ENCODE measurements around the gene TIMM29. TPM values are rescaled to one million over a fixed set of nuclear protein-coding genes. Genes with fewer than 3 reads are reported as not detected.
"Not testable (repeated sequence)": the region's sequence is repeated elsewhere in the genome, so short reads cannot be mapped to it uniquely, and the experiment has no call there.

Gene TIMM29
- total RNA-seq, 1 donor from 2014 or later = 29.8 TPM

DNA sequence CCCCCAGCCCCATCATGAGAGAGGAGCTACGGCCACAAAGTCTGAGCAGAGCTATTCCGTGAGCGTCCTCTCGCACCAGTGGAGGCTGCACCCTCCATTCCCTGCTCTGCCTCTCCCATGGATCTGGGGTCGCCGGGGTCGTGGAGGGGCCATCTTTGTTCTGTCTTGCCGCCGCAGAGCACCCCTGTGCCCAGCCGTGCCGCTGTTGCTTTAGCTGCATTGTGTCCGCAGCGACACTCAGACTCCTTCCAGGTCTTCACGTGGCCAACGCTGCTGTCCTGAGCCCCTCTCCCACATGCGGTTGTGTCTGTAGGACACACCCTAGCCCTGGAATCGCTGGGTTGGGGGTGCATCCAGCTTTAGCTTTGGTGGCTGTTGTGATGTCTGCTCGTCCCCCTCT is 16.0 kb upstream of the TIMM29 start:
- DNase-seq = no peak

GRCh38 chr19:10913716-10914340 is 14.8 kb upstream of the TIMM29 start:
- no peak for DNase-seq

- no peak for DNase-seq
Observed at GRCh38 chr19:10915130-10916091, 13.2 kb upstream of the TIMM29 start.

GRCh38 chr19:10916602-10917001 is 12.0 kb upstream of the TIMM29 start:
- no peak for DNase-seq

GRCh38 chr19:10918359-10918758 is 10.3 kb upstream of the TIMM29 start:
- no peak for DNase-seq

DNA sequence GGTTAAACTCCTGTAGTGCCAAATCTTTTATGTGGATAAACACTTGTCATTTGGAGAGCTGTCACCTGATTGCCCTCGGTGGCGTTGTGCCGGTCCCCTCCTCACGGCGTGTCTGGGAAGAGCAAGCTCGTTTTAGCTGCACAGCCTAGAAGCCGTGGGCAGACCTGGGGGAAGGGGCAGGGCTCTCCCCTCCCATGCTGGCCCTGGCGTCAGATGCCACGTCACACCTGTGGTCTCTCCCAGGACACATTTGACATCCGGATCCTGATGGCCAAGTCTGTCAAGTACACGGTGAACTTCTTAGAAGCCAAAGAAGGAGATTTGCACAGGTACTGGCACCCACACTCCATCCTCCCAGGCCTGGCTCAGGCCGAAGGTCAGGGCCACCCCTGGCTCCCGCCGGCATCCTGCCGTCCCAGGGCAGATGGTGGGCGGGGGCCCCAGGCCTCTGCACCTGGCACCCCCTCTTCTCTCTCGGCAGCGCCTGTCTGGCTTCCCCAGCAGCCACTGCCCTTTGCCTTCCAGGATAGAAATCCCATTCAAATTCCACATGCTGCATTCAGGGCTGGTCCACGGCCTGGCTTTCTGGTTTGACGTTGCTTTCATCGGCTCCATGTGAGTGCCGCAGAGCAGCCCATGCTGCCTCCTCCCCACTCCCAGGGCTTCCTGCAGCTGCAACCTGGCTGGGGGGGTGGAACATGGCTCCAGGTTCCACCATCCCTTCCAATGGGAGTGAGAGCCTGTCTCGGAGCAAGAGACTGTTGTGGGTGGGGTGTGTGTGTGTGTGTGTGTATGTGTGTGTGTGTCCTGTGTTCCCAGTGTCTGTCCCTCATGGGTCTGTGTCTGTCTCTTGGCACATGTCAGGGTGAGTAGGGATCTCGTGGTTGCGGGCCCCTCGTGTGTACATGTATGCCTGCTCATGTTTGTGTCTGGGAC is 9.0 kb upstream of the TIMM29 start:
- DNase-seq = no peak

GRCh38 chr19:10920288-10920655 is 8.3 kb upstream of the TIMM29 start:
- DNase-seq = no peak

DNA sequence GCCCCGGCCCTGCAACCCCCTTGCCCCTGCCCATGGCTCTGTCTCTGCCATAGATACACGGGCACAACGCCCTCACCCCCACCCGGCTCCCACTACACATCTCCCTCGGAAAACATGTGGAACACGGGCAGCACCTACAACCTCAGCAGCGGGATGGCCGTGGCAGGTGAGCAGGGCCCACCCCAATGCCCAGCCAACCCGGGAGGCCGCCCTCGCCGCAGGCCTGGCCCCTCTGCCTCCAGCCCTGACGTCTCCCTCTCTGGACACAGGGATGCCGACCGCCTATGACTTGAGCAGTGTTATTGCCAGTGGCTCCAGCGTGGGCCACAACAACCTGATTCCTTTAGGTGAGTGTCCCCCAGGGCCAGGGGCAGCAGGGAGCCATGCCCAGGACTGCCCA is 7.8 kb upstream of the TIMM29 start:
- no peak for DNase-seq

DNA sequence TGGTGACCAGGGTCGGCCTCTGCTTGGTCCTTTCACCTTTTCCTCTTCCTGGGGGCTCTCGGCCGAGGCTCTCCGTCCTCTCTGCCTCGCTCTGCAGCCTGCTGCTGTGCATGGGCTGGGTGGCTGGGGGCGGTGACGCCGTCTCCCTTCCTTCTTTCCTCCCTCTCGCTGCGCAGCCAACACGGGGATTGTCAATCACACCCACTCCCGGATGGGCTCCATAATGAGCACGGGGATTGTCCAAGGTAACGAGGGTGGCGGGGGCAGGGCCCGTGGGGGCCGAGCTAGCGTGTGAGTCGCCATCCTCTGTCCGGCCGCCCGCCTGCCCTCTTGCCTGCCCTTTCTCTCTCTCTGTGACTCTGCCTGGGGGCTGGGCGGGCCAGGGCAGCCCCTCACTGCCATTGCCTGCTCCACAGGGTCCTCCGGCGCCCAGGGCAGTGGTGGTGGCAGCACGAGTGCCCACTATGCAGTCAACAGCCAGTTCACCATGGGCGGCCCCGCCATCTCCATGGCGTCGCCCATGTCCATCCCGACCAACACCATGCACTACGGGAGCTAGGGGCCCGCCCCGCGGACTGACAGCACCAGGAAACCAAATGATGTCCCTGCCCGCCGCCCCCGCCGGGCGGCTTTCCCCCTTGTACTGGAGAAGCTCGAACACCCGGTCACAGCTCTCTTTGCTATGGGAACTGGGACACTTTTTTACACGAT is 7.3 kb upstream of the TIMM29 start:
- no peak for DNase-seq

- no peak for DNase-seq
Observed at GRCh38 chr19:10921910-10922637, 6.5 kb upstream of the TIMM29 start.

DNA sequence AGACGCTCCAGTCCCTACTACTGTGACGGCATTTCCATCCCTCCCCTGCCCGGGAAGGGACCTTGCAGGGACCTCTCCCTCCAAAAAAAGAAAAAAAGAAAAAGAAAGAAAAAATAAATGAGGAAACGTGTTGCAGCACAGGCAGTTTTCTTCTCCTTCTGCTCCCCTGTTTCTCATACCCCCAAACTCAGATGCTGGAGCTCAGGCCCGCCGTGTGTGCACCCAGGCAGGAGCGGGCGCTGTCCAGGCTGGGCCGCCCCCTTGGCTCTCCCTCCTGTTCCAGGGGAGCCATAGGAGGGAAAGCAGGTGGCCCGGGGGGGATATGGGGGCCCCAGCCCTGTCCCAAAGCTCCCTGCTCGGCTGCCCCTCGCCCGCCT is 6.0 kb upstream of the TIMM29 start:
- no peak for DNase-seq

DNA sequence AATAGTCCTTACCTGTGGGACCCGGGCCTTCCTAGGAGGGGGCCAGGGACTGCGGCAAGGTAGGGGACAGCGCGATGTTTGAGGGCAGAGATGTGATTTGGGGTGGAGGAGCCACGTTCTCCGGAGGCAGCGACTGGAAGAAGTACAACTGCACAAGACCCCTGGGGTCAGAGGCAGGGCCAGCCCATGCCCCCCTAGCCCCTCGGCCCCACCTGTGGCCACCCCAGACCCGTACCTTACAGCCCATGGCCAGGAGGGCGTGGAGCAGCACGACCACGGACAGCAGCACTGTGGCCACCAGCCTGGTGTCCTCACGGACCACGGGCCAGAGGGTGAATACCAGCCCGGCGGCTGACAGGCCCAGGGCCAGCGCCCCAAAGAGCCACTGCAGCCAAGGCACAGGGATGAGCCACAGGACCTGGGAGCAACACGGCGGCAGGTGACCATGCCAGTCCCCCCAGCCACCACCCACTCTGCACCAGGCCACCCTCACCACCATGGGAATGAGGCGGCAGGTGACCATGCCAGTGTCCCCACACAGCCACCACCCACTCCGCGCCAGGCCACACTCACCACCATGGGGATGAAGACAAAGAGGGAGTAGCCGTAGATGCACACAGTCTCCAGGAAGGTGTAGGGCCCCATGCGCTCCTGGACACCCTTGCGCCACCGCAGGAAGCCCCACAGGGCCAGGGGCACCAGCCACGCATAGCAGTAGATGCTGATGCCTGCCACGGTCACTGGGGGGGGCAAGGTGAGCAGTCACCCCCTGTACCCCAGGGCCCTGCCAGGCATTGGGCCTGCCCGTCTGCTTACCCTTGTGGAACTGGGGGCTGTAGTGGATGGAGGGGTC is 5.1 kb upstream of the TIMM29 start:
- DNase-seq = no peak

- DNase-seq = no peak
Observed at GRCh38 chr19:10924597-10924996, 4.0 kb upstream of the TIMM29 start.

- no peak for DNase-seq
Observed at GRCh38 chr19:10927730-10928562, 665 bp upstream of the TIMM29 start.

GRCh38 chr19:10929402-10929794 is 787 bp downstream of the TIMM29 start:
- DNase-seq = no peak

DNA sequence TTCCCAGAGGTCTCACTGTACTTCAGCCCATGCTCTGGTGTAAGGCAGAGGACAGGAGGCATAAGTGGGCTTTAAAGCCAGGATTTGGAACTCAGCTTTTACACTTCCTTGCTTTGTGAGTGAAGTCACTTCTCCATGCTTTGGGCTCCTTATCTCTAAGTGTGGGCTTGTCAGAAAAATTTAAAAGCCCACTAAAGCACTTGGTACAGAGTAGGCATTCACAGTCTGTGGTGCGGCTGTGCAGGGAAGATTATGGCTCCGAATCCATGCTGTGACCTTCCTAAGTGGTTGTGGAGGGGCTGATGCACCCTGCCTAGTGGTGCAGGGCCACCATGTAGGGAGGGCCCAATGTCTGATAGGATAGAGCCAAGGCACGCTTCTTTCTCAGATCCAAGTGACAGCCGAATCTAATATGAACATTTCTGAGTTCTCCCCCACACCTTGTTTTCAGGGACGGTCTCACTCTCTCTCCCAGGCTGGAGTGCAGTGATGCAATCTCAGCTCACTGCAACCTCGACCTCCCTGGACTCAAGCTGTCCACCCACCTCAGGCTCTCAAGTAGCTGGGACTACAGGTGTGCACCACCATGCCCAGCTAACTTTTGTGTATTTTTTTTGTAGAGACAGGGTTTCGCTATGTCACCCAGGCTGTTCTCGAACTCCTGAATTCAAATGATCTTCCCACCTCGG is 6.9 kb downstream of the TIMM29 start:
- no peak for DNase-seq

- DNase-seq = no peak
Observed at GRCh38 chr19:10936661-10937084, 8.1 kb downstream of the TIMM29 start.

- not testable (repeated sequence) for DNase-seq
Observed at GRCh38 chr19:10941649-10942048, 13.0 kb downstream of the TIMM29 start.

DNA sequence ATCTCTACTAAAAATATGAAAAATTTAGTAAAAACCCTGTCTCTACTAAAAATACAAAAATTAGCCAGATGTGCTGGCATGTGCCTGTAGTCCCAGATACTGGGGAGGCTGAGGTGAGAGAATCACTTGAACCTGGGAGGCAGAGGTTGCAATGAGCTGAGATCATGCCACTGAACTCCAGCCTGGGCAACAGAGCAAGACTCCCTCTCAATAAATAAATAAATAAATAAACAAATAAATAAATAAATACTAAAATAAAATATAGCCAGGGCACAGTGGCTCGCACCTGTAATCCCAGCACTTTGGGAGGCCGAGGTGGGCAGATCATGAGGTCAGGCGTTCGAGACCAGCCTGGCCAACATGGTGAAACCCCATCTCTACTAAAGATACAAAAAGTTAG is 14.8 kb downstream of the TIMM29 start:
- DNase-seq = not testable (repeated sequence)
